ENCODE data around the gene FAM131B. TPM values are rescaled to one million over a fixed set of nuclear protein-coding genes. Genes with fewer than 3 reads are reported as not detected.

The FAM131B gene
- total and polyA plus RNA-seq, 4 donors = 0.18 to 1.1 (median 0.54) TPM

- ATAC-seq (ENCODE audit: insufficient read depth, low FRiP score) (peak; percentile 24), DNase-seq (peak; percentile 54 to 81 (median 80))
- Histone ChIP-seq H3K27ac (ENCODE audit: low read depth in 1 of 2, low read length in 1 of 2) (peak overlapping the region; percentile 45 to 87), H3K9me3 (ENCODE audit: control insufficient read depth in 4 of 4, insufficient read depth in 3 of 4, low read length in 3 of 4) (peaks cover 0 to 2% (median 0%) of the 10 kb centered on the region in 4 donors), H3K27me3 (ENCODE audit: control insufficient read depth in 3 of 3, insufficient read depth in 3 of 3, low read length in 2 of 3) (no peaks in the 10 kb centered on the region), H3K9ac (ENCODE audit: insufficient read depth in 1 of 2, low read length in 2 of 2) (peak overlapping the region in 1 of 2 donors; percentile 36), H3K4me3 (no peak overlapping the region), H3K36me3 (ENCODE audit: control insufficient read depth in 4 of 4, insufficient read depth in 4 of 4, low read length in 4 of 4) (peaks cover 6 to 51% (median 31%) of the 10 kb centered on the region in 4 donors), H3K4me1 (ENCODE audit: control insufficient read depth in 5 of 5, insufficient read depth in 5 of 5, low read length in 5 of 5) (peaks cover 0 to 71% (median 38%) of the 10 kb centered on the region in 5 donors)
- TF ChIP-seq, protein P1, sequence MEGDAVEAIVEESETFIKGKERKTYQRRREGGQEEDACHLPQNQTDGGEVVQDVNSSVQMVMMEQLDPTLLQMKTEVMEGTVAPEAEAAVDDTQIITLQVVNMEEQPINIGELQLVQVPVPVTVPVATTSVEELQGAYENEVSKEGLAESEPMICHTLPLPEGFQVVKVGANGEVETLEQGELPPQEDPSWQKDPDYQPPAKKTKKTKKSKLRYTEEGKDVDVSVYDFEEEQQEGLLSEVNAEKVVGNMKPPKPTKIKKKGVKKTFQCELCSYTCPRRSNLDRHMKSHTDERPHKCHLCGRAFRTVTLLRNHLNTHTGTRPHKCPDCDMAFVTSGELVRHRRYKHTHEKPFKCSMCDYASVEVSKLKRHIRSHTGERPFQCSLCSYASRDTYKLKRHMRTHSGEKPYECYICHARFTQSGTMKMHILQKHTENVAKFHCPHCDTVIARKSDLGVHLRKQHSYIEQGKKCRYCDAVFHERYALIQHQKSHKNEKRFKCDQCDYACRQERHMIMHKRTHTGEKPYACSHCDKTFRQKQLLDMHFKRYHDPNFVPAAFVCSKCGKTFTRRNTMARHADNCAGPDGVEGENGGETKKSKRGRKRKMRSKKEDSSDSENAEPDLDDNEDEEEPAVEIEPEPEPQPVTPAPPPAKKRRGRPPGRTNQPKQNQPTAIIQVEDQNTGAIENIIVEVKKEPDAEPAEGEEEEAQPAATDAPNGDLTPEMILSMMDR (IDR thresholded peaks at IDR 0.05; ENCODE audit: control extremely low read depth, extremely low read depth) = no peak
- 56 to 78% methylated on average over 24 of the region's 24 CpGs for WGBS, 2 donors
These were observed 29.2 kb upstream of the FAM131B start for GRCh38 chr7:143391462-143392404.

DNA sequence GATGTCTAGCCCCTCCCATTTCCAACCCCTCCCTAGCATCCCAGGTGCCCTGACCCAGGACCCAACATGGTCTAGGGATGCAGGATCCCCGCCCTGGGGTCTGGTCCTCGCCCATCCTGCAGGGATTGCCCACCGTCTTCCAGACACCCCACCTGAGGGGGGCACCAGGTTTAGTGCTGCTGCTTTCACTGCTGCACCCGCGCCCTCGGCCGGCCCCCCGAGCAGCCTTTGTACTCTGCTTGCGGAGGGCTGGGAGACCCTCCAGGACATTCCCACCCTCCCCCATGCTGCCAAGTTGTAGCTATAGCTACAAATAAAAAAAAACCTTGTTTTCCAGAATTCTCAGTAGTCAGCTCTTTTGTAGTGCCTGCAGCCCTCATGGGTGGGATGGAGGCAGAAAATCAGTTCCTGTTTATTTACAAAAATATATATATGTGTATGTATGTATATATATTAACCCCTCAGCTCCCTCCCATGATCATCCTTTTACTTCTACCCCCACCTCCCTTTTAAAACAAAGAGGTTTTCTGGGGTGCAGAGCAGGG, 28.3 kb upstream of the FAM131B start:
- 83 to 84% methylated on average over 9 of the region's 9 CpGs for WGBS, 2 donors
- TF ChIP-seq, protein P1 (IDR thresholded peaks at IDR 0.05; ENCODE audit: control extremely low read depth, extremely low read depth) = no peak
- peak in 2 of 3 donors; percentile 57 to 69 for DNase-seq

GRCh38 chr7:143390104-143390772, 27.7 kb upstream of the FAM131B start:
- ATAC-seq (ENCODE audit: insufficient read depth, low FRiP score) (no peak), DNase-seq (no peak)
- peak overlapping the region in 1 of 2 donors; percentile 26 for H3K27ac ChIP-seq (ENCODE audit: low read depth in 1 of 2, low read length in 1 of 2)
- H3K4me1 ChIP-seq (ENCODE audit: control insufficient read depth in 5 of 5, insufficient read depth in 5 of 5, low read length in 5 of 5) = peaks cover 2 to 65% (median 39%) of the 10 kb centered on the region in 5 donors
- peaks cover 0 to 2% (median 0%) of the 10 kb centered on the region in 4 donors for H3K9me3 ChIP-seq (ENCODE audit: control insufficient read depth in 4 of 4, insufficient read depth in 3 of 4, low read length in 3 of 4)
- no peak overlapping the region for H3K9ac ChIP-seq (ENCODE audit: insufficient read depth in 1 of 2, low read length in 2 of 2)
- H3K4me3 ChIP-seq = no peak overlapping the region
- no peaks in the 10 kb centered on the region for H3K27me3 ChIP-seq (ENCODE audit: control insufficient read depth in 3 of 3, insufficient read depth in 3 of 3, low read length in 2 of 3)
- 86% methylated on average over 10 of the region's 10 CpGs for WGBS, 2 donors
- TF ChIP-seq, protein P1 (IDR thresholded peaks at IDR 0.05; ENCODE audit: control extremely low read depth, extremely low read depth) = no peak
- H3K36me3 ChIP-seq (ENCODE audit: control insufficient read depth in 4 of 4, insufficient read depth in 4 of 4, low read length in 4 of 4) = peaks cover 6 to 50% (median 38%) of the 10 kb centered on the region in 4 donors

More for the DNA sequence above, 28.3 kb upstream of the FAM131B start:
- H3K9ac ChIP-seq (ENCODE audit: insufficient read depth in 1 of 2, low read length in 2 of 2) = no peak overlapping the region
- ATAC-seq (ENCODE audit: insufficient read depth, low FRiP score) = no peak
- H3K4me1 ChIP-seq (ENCODE audit: control insufficient read depth in 5 of 5, insufficient read depth in 5 of 5, low read length in 5 of 5) = peaks cover 0 to 67% (median 45%) of the 10 kb centered on the region in 5 donors
- no peak overlapping the region for H3K4me3 ChIP-seq
- peak overlapping the region; percentile 45 to 87 for H3K27ac ChIP-seq (ENCODE audit: low read depth in 1 of 2, low read length in 1 of 2)
- H3K36me3 ChIP-seq (ENCODE audit: control insufficient read depth in 4 of 4, insufficient read depth in 4 of 4, low read length in 4 of 4) = peaks cover 6 to 50% (median 36%) of the 10 kb centered on the region in 4 donors
- H3K9me3 ChIP-seq (ENCODE audit: control insufficient read depth in 4 of 4, insufficient read depth in 3 of 4, low read length in 3 of 4) = peaks cover 0 to 2% (median 0%) of the 10 kb centered on the region in 4 donors
- no peaks in the 10 kb centered on the region for H3K27me3 ChIP-seq (ENCODE audit: control insufficient read depth in 3 of 3, insufficient read depth in 3 of 3, low read length in 2 of 3)

Measured in lung (tissue), 12 donors.